HG03575 (cell line): Measurements from ENCODE around the gene IL17RB.

ENCODE experiments used
- ATAC-seq: cut with Tn5 transposase; IDR thresholded peaks from one replicate; pipeline ENCODE4 v1.9.1; 2021; ENCODE audit not compliant: unreplicated experiment, insufficient number of reproducible peaks, low FRiP score; ENCODE audit errors: extremely low read depth

IL17RB gene

DNA sequence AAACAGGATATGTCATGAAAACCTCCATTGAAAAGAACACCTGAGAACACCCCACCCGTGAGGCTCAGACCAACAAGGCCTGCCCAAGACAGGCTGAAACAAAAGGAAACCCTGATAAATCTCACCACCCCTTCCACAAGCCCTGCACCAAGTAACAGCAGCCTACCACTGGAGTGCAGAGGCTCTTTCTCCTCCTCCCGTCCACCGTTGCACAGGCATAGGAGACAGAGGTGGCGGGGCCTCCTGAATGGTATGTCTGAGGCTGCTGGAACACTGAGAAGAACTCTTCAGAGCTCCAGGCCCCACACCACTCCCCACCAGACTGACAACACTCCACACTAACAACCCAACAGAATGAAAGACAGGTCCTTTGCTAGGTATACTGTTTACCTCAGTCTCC is 21.6 kb upstream of the IL17RB start:
- no peak for ATAC-seq

DNA sequence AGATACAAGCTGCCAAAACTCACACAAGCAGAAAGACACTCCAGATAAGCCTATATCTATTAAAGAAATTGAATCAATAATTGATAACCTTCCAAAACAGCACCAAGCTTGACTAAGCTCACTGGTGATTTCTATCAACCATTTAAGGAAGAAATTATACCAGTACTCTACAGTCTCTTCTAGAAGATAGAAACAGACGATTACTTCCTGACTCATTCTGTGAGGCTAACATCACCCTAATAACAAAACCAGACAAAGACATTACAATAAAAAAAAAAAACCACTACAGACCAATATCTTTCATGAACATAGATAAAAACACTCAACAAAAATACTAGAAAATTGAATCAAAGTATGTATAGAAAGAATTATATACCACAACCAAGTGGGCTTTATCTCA is 20.3 kb upstream of the IL17RB start:
- ATAC-seq: no peak

DNA sequence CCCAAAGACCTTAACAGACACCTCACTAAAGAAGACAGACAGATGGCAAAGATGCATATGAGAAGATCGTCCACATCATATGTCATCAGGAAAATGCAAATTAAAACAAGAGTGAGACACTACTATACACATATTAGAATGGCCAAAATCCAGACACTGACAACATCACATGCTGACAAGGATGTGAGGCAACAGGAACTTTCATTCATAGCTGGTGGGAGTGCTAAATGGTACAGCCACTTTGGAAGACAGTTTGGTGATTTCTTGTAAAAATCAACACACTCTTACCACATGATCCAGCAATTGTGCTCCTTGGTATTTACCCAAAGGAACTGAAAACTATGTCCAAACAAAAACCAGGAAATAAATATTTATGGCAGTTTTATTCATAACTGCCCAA is 17.8 kb upstream of the IL17RB start:
- no peak for ATAC-seq

DNA sequence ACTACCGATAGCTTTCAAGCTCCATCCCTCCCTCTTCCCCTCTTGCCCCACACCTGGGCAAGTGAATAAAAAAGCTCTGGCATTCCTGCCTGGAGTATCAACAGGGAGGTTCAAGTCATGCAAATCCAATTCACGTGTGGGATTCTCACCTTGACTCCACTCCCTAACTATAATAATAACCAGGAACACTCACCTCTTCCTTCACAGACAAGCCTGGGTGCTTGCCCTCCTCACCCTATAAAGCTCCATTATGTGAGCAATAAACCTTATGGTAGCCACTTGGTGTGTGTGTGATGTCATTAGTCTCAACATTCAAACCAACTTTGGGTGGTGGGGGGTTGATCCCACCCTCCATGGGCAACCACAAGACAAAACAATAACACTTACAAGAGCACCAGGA is 16.8 kb upstream of the IL17RB start:
- ATAC-seq: no peak

DNA sequence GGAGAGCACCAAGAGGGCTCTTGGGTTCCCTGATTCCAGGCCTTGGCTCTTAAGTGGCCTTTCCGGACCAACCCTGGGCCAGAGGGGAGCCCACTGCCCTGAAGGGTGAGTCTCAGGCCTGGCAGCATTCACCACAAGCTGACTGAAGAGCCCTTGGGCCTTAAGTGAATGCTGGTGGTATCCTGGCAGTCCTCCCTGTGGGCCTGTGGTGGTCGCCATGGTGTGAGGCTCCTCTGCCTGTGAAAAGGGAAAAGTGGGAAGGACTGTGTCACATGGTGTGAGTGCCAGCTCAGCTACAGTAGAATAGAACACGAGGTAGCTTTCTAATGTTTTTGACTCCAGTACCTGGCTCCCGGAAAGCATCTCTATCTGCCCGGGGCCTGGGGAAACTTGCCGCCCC is 15.4 kb upstream of the IL17RB start:
- ATAC-seq: no peak

DNA sequence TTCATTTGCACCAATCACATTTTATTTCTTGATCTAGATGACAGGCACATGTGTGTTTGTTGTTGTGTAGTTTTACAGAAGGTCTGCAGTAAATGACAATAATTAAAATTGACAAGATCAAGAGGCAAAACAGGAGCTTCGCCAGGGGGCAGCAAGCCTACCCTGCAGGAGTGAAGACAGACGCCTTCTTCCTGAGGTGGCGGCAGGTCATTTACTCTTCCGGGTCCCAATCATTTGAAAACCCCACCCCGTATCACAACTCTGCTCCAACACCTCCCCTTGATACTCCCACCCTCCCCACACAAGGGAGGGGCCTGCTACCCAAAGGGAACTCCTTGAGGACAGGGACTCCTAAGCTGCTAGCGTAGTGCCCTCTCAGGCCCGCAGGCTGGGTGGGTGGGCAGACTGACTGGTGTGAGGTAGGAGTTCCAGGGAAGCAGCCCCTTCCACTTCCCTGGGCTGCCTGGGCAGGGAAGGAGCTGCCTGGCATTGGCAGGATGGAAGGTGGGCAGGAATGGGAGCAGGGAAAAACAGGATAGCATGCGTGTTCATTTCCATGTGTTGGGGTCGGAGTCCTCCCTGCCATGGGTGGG is 13.2 kb upstream of the IL17RB start:
- no peak for ATAC-seq

DNA sequence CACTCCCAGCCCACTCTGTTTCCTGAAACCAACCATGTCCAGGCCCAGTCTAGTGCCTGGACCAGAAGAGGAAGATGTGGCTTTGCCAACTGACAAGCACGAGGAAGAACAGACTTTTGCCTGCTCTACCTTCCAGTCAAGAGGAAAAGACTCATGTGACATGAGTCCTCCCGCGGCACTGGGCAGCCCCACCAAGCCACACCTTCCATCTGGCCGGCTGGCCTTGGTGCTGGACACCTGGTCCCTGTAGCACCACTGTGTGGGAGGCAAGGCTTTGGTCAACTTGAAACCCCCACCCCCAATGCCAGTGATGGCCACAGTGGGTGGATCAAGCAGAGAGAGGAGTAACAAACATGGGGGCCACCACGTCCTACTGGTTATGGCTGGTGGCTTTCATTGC is 12.7 kb upstream of the IL17RB start:
- ATAC-seq: no peak

DNA sequence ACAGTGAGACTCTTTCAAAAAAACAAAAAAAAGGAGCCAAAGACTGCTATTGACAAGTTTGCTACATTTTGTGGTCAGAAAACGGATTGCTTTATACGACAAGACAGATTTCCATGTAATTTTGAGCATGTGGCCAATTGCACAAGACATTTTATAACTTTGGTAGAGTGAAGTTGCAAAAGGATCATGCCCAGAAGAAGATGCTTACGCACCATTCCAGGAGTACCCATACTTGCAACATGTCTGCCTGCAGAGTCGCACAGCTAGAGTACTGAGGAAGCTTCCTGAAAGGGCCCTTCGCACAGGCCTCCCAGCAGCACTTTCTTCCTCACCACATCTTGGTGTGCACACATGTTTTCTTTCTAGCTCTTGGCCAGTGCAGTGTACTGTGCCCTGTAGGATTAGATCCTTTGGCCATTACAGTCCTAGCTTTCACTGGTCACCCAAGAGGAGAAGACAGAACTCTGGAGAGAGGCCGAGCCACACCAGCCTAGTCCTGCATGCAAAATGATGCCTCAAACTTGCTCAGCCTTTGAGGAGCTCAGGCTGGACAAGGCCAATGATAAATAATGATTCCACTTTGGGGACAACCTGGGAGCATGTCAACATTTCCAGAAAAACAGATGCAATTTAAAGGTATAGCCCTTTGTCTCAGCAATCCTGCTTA is 11.8 kb upstream of the IL17RB start:
- no peak for ATAC-seq

DNA sequence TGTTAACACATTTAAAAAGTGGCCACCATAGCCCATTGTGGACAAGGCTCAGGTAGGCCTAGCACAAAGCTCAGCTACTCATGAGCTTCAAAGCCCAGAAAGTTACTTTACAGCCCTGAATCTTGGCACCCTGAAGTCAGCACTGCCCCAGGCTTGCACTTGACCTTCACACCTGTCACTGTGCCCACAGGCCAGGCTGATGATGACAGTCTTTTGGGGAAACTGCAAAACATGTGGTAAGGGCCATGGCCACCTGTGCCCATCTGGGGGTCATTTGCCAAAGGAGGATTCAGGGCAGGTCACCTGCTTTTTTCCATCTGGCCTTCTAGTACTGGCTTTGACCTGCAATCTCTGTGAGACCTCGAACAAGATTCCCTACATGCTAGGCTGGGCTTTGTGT is 11.1 kb upstream of the IL17RB start:
- ATAC-seq: no peak

DNA sequence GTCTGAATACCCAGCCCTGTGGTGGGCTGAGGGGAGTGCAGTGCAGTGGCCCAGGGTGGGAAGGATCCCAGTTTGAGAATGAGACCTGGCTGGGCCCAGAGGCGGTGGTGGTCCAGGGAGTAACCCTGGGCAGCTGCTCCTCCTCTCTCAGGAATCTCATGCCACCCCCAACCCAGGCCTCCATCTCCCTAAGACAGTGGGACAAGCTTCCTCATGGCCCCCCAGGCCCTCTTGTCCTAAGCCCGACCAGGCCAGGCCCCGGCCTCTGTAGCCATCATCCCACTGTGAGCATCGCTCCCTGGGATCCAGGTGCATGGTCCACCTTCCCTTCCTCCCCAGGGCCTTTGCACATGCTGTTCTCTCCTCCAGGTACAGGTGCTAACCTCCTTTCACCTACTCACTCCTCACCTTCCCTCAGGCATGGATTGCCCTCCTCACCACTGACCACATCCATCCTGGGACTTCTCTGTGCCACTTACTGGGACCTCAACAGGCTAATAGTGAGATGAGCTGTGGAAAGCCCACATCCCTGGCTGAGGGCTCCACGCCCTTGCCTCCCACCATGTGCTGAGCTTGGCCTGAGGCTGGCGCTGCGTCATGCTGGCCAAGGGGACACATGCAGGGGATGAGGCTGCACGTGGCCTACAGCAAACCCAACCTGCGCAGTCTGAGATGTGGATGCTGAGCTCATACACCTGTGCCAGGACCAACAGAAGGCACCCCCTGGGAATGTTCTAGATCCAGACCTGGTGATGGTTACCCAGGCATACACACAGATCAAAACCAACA is 10.1 kb upstream of the IL17RB start:
- ATAC-seq: no peak

DNA sequence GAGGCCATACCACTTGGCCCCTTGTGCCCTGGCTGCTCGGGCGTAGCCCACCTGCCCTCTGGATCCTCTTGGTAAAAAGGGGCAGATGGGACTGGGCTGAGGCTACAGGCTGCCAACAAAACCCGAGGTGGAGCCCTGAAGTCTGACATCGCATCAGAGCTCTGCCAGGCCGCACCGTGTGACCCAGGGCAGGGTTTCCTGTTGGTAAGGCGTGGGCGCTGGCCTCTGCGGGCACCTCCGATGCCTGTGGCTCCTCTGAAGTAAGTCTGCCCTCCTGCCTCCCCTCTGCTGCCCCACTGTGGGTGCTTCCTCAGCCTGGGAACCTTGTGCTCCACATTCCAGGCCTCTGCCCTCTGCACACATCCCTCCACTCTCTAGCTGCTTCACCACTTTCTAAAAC is 9.0 kb upstream of the IL17RB start:
- ATAC-seq: no peak

DNA sequence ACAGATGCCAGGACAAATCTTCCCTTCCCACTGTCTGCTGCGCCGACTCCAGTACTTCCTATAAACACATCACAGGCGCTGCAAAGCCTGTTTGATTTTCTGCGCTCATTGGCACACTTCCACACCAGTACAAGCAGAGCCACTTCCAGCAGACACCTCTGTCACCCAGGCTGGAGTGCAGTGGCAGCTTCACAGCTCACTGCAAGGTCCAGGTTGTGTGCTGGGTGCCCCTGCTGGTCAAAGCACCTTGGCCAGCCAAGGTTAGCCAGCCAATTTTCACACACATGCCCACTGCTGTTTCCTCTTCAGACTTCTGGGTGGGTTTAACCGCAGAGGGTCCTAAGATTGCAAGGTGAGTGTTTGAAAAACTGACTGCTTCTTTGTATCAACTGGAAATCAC is 5.1 kb upstream of the IL17RB start:
- no peak for ATAC-seq

DNA sequence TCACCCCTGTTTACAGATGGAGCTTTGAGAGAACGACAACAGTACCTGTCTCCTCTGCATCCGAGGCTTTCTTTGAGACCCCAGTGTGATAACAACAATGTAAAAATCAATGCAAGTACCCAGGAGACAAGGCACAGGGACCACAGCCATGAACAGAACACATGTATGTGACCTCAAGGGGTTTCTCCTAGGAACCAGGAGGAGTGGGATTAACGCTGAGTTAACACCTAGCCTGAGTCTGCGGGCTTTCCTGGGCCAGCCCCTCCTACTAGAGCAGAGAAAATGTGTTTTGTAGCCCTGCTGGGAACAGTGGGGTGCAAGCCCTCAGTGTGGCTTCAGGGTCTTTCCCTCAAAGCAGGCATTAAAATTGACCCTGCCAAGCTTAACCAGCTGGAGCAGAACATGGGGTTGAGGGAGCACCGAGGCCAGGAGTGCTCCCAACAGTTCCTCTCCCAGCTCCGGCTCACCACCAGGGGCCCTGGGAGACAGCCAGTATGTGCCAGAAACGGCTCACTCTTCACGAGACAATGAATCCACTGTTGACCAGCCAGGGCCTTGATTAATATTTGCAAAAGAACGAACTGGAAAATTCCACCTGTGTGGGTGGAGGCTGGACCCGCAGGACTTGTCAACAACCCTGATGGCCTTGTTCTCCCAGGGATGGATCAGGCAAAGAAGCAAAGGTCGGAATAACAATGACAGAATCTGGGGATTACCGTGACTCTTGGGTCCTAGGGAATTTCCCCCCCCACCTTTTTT is 3.8 kb upstream of the IL17RB start:
- no peak for ATAC-seq

DNA sequence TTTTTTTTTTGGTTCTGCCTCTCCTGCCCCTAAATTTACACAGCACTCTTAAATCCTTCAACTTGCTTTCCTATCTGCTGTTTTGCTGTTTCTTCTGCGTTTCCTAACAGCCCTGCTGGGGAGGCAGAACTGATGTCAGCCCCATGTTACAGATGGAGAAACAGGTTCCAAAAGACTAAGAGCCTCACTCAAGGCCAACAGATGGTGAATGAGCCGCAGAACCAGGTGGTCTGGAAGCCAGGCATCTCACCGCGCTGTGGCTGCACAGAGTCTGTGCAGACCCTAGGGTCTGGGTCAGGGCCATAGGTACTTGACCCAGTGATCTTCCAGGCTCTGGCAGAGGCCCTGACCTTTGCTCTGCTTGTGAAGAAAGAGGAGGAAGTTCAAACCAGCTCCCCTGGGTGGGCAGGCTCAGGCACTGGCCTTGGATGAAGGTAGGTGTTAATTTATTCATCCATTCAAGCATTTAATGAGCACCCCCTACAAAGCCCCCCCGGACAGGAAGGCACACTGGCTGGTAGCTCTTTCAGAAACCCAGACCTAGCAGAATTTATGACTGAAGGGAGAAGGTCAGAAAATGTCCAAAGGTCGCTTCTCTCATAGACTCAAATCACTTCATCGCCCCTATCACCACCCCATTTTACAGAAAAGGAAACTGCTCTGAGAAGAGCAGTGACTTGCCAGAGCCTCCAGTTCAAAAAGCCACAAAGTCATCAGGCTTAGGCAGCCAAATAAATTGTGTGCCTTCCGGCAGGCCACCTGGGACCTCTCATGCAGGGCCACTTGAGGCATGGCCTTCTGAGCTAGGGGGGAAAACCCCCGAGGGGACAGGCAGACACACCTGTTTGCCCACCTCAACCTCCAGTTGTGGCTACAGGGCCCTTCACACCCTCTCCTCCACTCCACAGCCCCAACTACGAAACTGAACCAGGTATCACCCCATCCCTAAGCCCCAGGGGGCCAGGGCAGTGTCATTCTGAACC is 2.9 kb upstream of the IL17RB start:
- ATAC-seq: no peak

DNA sequence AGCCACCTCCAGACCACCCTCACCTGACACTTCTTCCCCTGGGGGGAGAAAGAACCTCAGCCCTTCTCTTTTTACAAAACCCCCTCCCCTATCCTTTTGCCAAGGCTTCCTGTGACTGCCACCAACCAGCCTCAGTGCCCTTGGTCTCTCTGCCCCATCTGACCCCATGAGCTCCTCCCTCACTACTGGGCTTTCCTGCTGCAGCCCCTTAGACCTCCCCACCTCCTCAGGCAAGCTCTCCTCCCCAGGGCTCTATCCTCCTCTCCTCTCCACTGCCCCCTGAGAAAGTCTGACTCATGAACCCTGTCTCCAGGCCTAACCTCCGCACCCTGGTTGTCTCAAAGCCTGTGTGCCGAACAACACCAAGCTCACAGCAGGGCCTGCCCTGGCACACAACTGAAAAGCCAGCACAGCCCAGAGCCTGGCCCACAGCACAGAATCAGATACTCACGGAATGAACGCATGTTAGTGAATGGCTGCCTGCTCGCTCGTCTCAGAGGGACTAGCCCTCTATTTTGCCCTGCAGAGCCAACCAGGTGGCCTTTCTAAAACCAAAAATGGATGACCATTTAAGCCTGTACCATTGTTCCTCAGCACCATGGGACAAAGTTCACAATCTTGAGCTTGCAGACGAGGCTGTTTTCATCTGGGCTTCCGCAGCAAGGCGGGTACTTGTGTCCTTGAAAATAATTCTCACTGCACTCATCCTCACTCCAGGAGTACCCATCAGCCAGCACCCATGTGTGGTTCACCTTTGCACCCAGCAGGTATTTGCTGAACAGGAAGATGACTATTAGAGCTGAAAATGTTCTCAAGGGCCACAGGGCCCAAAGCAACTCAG is 1.9 kb upstream of the IL17RB start:
- ATAC-seq: no peak

DNA sequence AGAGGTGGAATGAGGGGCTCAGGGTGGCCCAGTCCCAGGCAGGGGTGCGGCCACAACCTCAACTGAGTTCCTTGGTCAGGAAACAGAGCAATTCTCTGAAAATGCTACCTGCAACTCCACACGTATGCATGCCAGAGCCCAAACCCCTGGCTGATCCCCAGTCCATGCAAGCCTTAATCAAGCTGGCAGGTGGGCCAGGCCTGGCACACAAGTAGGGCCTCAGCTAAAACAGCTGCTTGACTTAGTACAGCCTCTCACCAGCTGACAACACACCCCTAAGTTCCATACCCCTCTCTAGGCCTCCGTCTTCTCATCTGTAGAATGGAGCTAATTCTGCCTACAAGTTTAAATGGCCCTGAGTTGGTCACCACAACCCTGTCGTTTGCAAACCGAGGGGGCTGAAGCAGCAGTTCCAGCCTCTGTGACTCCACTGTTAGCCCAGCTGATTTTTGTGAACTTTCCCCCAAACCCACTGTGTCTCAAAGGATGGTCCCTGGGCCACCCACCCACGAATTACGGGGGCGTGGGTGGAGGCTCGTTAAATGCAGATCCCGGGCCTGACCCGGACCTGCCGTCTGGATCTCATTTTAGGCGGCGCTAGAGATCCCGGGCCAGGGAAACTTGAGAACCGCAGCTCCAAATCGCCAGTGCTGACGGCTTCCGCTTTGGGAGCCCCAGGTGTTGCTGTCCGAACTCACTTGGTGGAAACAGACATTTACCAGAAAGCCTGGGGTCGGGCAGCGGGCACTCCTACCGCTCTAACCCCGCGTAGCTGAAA is 1.1 kb upstream of the IL17RB start:
- no peak for ATAC-seq

DNA sequence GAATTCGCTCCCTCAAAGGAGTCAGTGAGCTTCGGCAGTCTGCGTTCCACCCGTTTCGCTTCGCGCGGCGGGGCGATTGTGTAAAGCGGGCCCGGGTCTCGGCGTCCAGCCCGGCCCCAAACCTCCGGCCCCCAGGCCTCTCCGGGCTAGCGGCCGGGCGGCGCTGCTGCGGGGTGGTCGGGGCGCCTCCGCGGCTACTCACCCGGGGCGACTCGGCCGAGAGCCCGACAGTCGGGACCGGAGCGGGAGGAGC is 561 bp upstream of the IL17RB start:
- no peak for ATAC-seq

DNA sequence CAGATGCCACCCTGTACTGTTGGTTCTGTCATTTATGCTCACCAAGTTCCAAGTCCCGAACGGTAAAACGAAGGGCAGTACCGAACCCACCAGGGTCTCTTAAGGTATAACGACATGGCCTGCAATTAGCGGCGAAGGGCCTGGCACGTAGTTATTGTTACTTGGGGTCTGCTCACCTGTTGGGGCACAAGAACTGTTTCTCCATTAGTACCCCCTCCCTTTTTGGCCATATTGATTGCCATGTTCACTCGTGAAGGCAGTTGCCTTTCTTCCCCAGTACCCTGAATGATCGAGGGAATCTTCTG is 435 bp downstream of the IL17RB start:
- no peak for ATAC-seq
